HEK293 (cell line): ENCODE data around the gene DGCR2.

ENCODE experiments used
- CTCF ChIA-PET: fragments of 350-600 bp; formaldehyde crosslinking; extraction: SDS; loops from one replicate; lab custom pipeline; 2021; ENCODE audit warnings: antibody characterized with exemption; lab: Yijun Ruan, JAX
- POLR2A ChIA-PET: fragments of 300-600 bp; formaldehyde crosslinking; extraction: SDS; loops from one replicate; lab custom pipeline; 2020; ENCODE audit warnings: antibody characterized with exemption, inconsistent platforms; lab: Yijun Ruan, JAX
- H3K27ac ChIP-seq: fragments of 200-500 bp; sonication (Bioruptor generic); 2 replicates; pipeline ENCODE4 v1.5.1; 2014; ENCODE audit warnings: low read depth, low read length, control low read depth, inconsistent platforms; ENCODE audit errors: extremely low read depth
- H3K36me3 ChIP-seq, 2 experiments: fragments of 200-500 bp in 1 of 2; sonication (Bioruptor generic) in 1 of 2; 1 replicate in 1 of 2; 2 replicates in 1 of 2; pipeline ENCODE4 v1.5.1; 2014 to 2017; ENCODE audit warnings: inconsistent platforms in 2 of 2, low read length in 2 of 2; ENCODE audit not compliant: control insufficient read depth in 2 of 2, insufficient read depth in 1 of 2
- H3K4me1 ChIP-seq: fragments of 200-500 bp; sonication (Bioruptor generic); 2 replicates; pipeline ENCODE4 v1.5.1; 2014; ENCODE audit warnings: mild to moderate bottlenecking, low read length, inconsistent platforms; ENCODE audit not compliant: control insufficient read depth, insufficient read depth
- H3K4me3 ChIP-seq: 2 replicates; pipeline ENCODE4 v1.5.1; 2011; ENCODE audit warnings: low read depth, mild to moderate bottlenecking, control low read depth, low read length, moderate library complexity
- H3K9me3 ChIP-seq: fragments of 200-500 bp; sonication (Bioruptor generic); 2 replicates; pipeline ENCODE4 v1.5.1; 2014; ENCODE audit warnings: low read depth, low read length, inconsistent platforms; ENCODE audit not compliant: control insufficient read depth, insufficient read depth
- KLF16 ChIP-seq: fragments of 450-650 bp; formaldehyde crosslinking; IDR thresholded peaks from 2 replicates; pipeline ENCODE4 v1.5.1; 2017; ENCODE audit warnings: missing biosample characterization, missing genetic modification characterization
- MEIS1 ChIP-seq: sonication (generic); formaldehyde crosslinking; IDR thresholded peaks from 2 replicates; pipeline ENCODE4 v1.8.1; 2022; ENCODE audit warnings: missing genetic modification reagents, mild to moderate bottlenecking, borderline replicate concordance
- OSR2 ChIP-seq: fragments of 450-650 bp; formaldehyde crosslinking; IDR thresholded peaks from 2 replicates; pipeline ENCODE4 v1.5.1; 2016; ENCODE audit warnings: missing biosample characterization, missing genetic modification characterization
- OVOL3 ChIP-seq: fragments of 450-650 bp; formaldehyde crosslinking; IDR thresholded peaks from 2 replicates; pipeline ENCODE4 v1.5.1; 2016; ENCODE audit warnings: missing biosample characterization, missing genetic modification characterization
- YY1 ChIP-seq: fragments of 450-650 bp; formaldehyde crosslinking; IDR thresholded peaks from 2 replicates; pipeline ENCODE4 v1.5.1; 2018; ENCODE audit warnings: missing biosample characterization, missing genetic modification characterization
- YY2 ChIP-seq: fragments of 450-650 bp; formaldehyde crosslinking; IDR thresholded peaks from 2 replicates; pipeline ENCODE4 v1.5.1; 2016; ENCODE audit warnings: missing biosample characterization, missing genetic modification characterization
- ZNF138 ChIP-seq: fragments of 450-650 bp; formaldehyde crosslinking; IDR thresholded peaks from 2 replicates; pipeline ENCODE4 v1.5.1; 2016; ENCODE audit warnings: missing biosample characterization, missing genetic modification characterization, borderline replicate concordance
- ZNF146 ChIP-seq: fragments of 450-650 bp; formaldehyde crosslinking; IDR thresholded peaks from 2 replicates; pipeline ENCODE4 v1.5.1; 2016; ENCODE audit warnings: missing biosample characterization, missing genetic modification characterization
- ZNF266 ChIP-seq: fragments of 450-650 bp; formaldehyde crosslinking; IDR thresholded peaks from 2 replicates; pipeline ENCODE4 v1.5.1; 2016; ENCODE audit warnings: missing biosample characterization, missing genetic modification characterization, low read depth
- ZNF292 ChIP-seq: fragments of 450-650 bp; formaldehyde crosslinking; IDR thresholded peaks from 2 replicates; pipeline ENCODE4 v1.5.1; 2016; ENCODE audit warnings: low read depth, missing biosample characterization, missing genetic modification characterization, borderline replicate concordance
- ZNF426 ChIP-seq: fragments of 450-650 bp; formaldehyde crosslinking; IDR thresholded peaks from 2 replicates; pipeline ENCODE4 v1.5.1; 2017; ENCODE audit warnings: missing biosample characterization, missing genetic modification characterization, mild to moderate bottlenecking, inconsistent platforms, moderate library complexity
- ZNF514 ChIP-seq: fragments of 450-650 bp; formaldehyde crosslinking; IDR thresholded peaks from 2 replicates; pipeline ENCODE4 v1.5.1; 2016; ENCODE audit warnings: missing biosample characterization, missing genetic modification characterization
- ZNF677 ChIP-seq: fragments of 450-650 bp; IDR thresholded peaks from 2 replicates; pipeline ENCODE4 v1.5.0; 2018; ENCODE audit warnings: missing biosample characterization, mild to moderate bottlenecking, missing genetic modification characterization, moderate library complexity
- ZNF701 ChIP-seq: fragments of 450-650 bp; formaldehyde crosslinking; IDR thresholded peaks from 2 replicates; pipeline ENCODE4 v1.5.1; 2016; ENCODE audit warnings: missing biosample characterization, missing genetic modification characterization
- ZNF76 ChIP-seq: fragments of 450-650 bp; formaldehyde crosslinking; IDR thresholded peaks from 2 replicates; pipeline ENCODE4; 2016; ENCODE audit warnings: low read depth, missing biosample characterization, missing genetic modification characterization, borderline replicate concordance
- ZSCAN16 ChIP-seq: fragments of 450-650 bp; formaldehyde crosslinking; IDR thresholded peaks from 2 replicates; pipeline ENCODE4 v1.5.1; 2016; ENCODE audit warnings: missing biosample characterization, missing genetic modification characterization
- ZSCAN30 ChIP-seq: fragments of 450-650 bp; IDR thresholded peaks from 2 replicates; pipeline ENCODE4 v1.5.1; 2018; ENCODE audit warnings: missing biosample characterization, mild to moderate bottlenecking, missing genetic modification characterization, moderate library complexity
- ZXDB ChIP-seq: fragments of 450-650 bp; formaldehyde crosslinking; IDR thresholded peaks from 2 replicates; pipeline ENCODE4 v1.5.1; 2016; ENCODE audit warnings: missing biosample characterization, missing genetic modification characterization
- TF ChIP-seq, protein P1 (sequence below): fragments of 450-650 bp; formaldehyde crosslinking; IDR thresholded peaks from 2 replicates; pipeline ENCODE4 v1.5.1; 2016; ENCODE audit warnings: missing biosample characterization, missing genetic modification characterization
- TF ChIP-seq, protein P2 (sequence below): fragments of 450-650 bp; formaldehyde crosslinking; IDR thresholded peaks from 2 replicates; pipeline ENCODE4 v1.5.1; 2016; ENCODE audit warnings: missing biosample characterization, missing genetic modification characterization
- TF ChIP-seq, protein P3 (sequence below): fragments of 450-650 bp; formaldehyde crosslinking; IDR thresholded peaks from 2 replicates; pipeline ENCODE4 v1.5.1; 2016; ENCODE audit warnings: missing biosample characterization, missing genetic modification characterization
- TF ChIP-seq, protein P4 (sequence below): fragments of 450-650 bp; formaldehyde crosslinking; IDR thresholded peaks from 2 replicates; pipeline ENCODE4 v1.5.1; 2016; ENCODE audit warnings: missing biosample characterization, missing genetic modification characterization

DGCR2 gene

DNA sequence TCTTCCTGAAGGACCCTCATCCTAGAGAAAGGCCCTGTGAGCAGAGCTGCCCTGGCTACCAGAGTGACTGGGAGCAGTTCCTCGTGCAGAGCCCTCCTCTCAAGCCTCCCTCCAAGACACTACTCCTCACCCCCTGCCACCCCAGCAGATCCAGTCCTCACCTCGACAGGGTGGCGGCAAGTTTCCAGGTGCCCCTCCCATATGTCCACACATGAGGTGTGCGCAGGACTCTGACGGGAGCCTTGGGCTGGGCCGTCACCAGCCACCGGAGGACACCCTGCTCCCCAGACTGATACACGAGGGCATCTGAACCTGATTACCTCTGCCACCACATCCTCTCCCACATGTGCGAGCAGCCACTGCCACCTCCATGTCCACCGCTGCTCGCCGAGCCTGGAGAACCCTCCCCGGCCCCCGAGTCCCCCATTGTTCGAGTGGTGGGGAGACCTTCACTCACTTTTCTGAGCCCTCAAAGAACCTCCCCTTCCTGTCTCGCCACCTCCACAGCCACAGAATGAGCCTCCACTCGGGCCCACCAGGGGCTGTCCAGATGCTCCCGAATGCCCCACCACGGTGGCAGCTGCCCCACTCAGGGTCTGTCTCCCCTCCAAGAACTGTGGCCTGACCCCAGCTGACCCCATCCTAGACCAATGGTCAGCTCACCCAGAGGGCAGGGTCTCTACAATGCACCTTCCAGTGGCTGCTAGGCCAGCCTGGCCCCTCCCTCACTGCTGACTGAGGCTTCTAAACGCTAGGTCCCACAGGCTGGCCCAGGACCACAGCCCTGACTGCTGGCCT, 62.5 kb downstream of the DGCR2 start:
- no peaks in the 10 kb centered on the region for H3K9me3 ChIP-seq

DNA sequence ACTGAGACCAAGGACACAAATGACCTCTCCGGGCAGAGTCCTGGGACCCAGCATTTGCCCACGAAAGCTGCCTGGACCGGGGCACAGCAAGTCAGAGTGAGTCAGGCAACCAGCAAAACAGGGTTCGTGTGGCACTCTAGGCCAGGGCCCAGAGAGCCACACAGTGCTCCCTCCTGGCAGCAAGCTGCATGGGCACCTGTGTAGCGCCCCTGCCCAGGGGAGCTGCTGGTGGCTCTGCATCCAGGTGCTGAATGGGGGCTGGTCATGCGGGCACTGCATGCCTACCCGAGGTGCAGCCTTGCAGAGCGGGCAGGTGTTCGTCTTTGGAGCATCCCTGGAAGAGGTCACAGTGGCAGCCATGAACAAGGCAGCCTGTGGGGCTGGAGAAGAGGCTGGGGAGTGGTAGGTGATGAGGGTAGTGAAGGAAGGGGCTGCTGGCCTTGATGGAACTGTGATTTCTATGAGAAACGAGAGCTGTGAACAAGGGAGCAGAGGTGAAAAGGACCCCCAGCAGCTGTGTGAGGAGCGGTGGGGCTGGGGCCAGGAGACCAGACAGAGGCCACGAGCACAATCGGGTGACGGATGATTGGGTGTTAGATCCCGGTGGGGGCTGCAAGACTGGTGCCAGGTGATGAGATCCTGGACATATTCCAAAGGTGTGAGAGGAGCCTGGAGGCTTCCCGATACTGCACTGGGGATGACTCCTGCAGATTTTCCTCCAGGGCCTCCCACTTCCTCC, 63.3 kb downstream of the DGCR2 start:
- ChIA-PET CTCF (interaction anchor here (0.5 to 1.0 kb wide), 2 partner anchors 15 to 1934 kb away, joined by 4 to 5 read pairs; no protein-coding TSS in a partner anchor), POLR2A (interaction anchor here (0.7 kb wide), 1 partner anchor 49 kb away, joined by 3 read pairs; no protein-coding TSS in a partner anchor)
- H3K9me3 ChIP-seq = no peaks in the 10 kb centered on the region
- H3K4me3 ChIP-seq = no peak overlapping the region
- H3K36me3 ChIP-seq = peaks cover 0 to 92% of the 10 kb centered on the region in 2 experiments; a peak in 2 of 3 replicates
- no peak overlapping the region for H3K27ac ChIP-seq
- TF ChIP-seq ZSCAN16 (no peak), ZNF266 (no peak), ZNF138 (tag by site-specific recombination) (no peak)
- TF ChIP-seq, protein P1, sequence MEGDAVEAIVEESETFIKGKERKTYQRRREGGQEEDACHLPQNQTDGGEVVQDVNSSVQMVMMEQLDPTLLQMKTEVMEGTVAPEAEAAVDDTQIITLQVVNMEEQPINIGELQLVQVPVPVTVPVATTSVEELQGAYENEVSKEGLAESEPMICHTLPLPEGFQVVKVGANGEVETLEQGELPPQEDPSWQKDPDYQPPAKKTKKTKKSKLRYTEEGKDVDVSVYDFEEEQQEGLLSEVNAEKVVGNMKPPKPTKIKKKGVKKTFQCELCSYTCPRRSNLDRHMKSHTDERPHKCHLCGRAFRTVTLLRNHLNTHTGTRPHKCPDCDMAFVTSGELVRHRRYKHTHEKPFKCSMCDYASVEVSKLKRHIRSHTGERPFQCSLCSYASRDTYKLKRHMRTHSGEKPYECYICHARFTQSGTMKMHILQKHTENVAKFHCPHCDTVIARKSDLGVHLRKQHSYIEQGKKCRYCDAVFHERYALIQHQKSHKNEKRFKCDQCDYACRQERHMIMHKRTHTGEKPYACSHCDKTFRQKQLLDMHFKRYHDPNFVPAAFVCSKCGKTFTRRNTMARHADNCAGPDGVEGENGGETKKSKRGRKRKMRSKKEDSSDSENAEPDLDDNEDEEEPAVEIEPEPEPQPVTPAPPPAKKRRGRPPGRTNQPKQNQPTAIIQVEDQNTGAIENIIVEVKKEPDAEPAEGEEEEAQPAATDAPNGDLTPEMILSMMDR (tag by site-specific recombination) = peak; percentile 28; the same call in 1 of the 2 replicates
- H3K4me1 ChIP-seq = no peaks in the 10 kb centered on the region

More for the DNA sequence above, 62.5 kb downstream of the DGCR2 start:
- ChIA-PET POLR2A (no interaction called here), CTCF (interaction anchor here (0.6 to 1.0 kb wide), 2 partner anchors 14 to 570 kb away, joined by 3 to 5 read pairs; no protein-coding TSS in a partner anchor)
- no peak for TF ChIP-seq ZNF146 (tag by site-specific recombination)
- no peak for TF ChIP-seq ZXDB (tag by site-specific recombination)
- no peak for TF ChIP-seq ZNF76
- no peak for TF ChIP-seq MEIS1
- TF ChIP-seq, protein P2, sequence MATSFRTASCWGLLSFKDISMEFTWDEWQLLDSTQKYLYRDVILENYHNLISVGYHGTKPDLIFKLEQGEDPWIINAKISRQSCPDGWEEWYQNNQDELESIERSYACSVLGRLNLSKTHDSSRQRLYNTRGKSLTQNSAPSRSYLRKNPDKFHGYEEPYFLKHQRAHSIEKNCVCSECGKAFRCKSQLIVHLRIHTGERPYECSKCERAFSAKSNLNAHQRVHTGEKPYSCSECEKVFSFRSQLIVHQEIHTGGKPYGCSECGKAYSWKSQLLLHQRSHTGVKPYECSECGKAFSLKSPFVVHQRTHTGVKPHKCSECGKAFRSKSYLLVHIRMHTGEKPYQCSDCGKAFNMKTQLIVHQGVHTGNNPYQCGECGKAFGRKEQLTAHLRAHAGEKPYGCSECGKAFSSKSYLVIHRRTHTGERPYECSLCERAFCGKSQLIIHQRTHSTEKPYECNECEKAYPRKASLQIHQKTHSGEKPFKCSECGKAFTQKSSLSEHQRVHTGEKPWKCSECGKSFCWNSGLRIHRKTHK = no peak
- TF ChIP-seq ZSCAN30 (tag by site-specific recombination) = no peak
- no peak for TF ChIP-seq ZNF677
- TF ChIP-seq, protein P3, sequence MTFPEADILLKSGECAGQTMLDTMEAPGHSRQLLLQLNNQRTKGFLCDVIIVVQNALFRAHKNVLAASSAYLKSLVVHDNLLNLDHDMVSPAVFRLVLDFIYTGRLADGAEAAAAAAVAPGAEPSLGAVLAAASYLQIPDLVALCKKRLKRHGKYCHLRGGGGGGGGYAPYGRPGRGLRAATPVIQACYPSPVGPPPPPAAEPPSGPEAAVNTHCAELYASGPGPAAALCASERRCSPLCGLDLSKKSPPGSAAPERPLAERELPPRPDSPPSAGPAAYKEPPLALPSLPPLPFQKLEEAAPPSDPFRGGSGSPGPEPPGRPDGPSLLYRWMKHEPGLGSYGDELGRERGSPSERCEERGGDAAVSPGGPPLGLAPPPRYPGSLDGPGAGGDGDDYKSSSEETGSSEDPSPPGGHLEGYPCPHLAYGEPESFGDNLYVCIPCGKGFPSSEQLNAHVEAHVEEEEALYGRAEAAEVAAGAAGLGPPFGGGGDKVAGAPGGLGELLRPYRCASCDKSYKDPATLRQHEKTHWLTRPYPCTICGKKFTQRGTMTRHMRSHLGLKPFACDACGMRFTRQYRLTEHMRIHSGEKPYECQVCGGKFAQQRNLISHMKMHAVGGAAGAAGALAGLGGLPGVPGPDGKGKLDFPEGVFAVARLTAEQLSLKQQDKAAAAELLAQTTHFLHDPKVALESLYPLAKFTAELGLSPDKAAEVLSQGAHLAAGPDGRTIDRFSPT (tag by site-specific recombination) = no peak
- TF ChIP-seq OSR2 (tag by site-specific recombination) = no peak
- TF ChIP-seq KLF16 (tag by site-specific recombination) = no peak
- TF ChIP-seq, protein P4, sequence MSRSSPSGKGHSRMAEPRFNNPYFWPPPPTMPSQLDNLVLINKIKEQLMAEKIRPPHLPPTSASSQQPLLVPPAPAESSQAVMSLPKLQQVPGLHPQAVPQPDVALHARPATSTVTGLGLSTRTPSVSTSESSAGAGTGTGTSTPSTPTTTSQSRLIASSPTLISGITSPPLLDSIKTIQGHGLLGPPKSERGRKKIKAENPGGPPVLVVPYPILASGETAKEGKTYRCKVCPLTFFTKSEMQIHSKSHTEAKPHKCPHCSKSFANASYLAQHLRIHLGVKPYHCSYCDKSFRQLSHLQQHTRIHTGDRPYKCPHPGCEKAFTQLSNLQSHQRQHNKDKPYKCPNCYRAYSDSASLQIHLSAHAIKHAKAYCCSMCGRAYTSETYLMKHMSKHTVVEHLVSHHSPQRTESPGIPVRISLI (tag by site-specific recombination) = no peak
- TF ChIP-seq ZNF701 (tag by site-specific recombination) = no peak
- no peak for TF ChIP-seq YY1 (tag by site-specific recombination)
- TF ChIP-seq YY2 (tag by site-specific recombination) = no peak
- TF ChIP-seq ZNF514 (tag by site-specific recombination) = no peak
- TF ChIP-seq OVOL3 (tag by site-specific recombination) = no peak
- no peak for TF ChIP-seq ZNF292 (tag by site-specific recombination)
- TF ChIP-seq ZNF426 (tag by site-specific recombination) = no peak
- no peak overlapping the region for H3K27ac ChIP-seq
- peaks cover 0 to 92% of the 10 kb centered on the region in 2 experiments; a peak in 2 of 3 replicates for H3K36me3 ChIP-seq
- no peaks in the 10 kb centered on the region for H3K4me1 ChIP-seq
- H3K4me3 ChIP-seq = no peak overlapping the region
